WTC11 (cell line): ENCODE measurements around the gene GGA2.

Experiments
- ATF1 ChIP-seq: sonication (generic); formaldehyde crosslinking; IDR thresholded peaks from 2 replicates; pipeline ENCODE4 v1.8.1; 2023; ENCODE audit warnings: mild to moderate bottlenecking, moderate library complexity, missing genetic modification reagents
- CDX4 ChIP-seq: fragments of 250-450 bp; sonication (Bioruptor Pico); IDR thresholded peaks from 2 replicates; pipeline ENCODE4 v1.9.0; 2021; ENCODE audit warnings: moderate library complexity, mild to moderate bottlenecking, inconsistent platforms, borderline replicate concordance
- CTCF ChIP-seq: fragments of 200-600 bp; IDR thresholded peaks from 2 replicates; pipeline ENCODE4 v1.8.0; 2022; ENCODE audit warnings: antibody characterized with exemption
- E2F4 ChIP-seq: sonication (generic); formaldehyde crosslinking; IDR thresholded peaks from 2 replicates; pipeline ENCODE4 v1.8.1; 2022; ENCODE audit warnings: low read depth, mild to moderate bottlenecking, moderate library complexity, missing genetic modification reagents, borderline replicate concordance
- E2F5 ChIP-seq: sonication (generic); formaldehyde crosslinking; IDR thresholded peaks from 2 replicates; pipeline ENCODE4 v1.8.1; 2022; ENCODE audit warnings: mild to moderate bottlenecking, moderate library complexity, missing genetic modification reagents
- FOXK1 ChIP-seq: sonication (generic); formaldehyde crosslinking; IDR thresholded peaks from 2 replicates; pipeline ENCODE4 v1.8.0; 2022; ENCODE audit warnings: mild to moderate bottlenecking, moderate library complexity, missing genetic modification reagents
- MAX ChIP-seq: sonication (generic); formaldehyde crosslinking; IDR thresholded peaks from 2 replicates; pipeline ENCODE4 v1.8.0; 2022; ENCODE audit warnings: mild to moderate bottlenecking, missing genetic modification reagents
- NR2C2 ChIP-seq: sonication (generic); formaldehyde crosslinking; IDR thresholded peaks from 2 replicates; pipeline ENCODE4 v1.8.0; 2022; ENCODE audit warnings: mild to moderate bottlenecking, missing genetic modification reagents
- PRDM15 ChIP-seq: sonication (generic); formaldehyde crosslinking; IDR thresholded peaks from 2 replicates; pipeline ENCODE4 v1.8.0; 2022; ENCODE audit warnings: missing genetic modification reagents
- SP1 ChIP-seq: sonication (generic); formaldehyde crosslinking; conservative IDR thresholded peaks from 2 replicates; pipeline ENCODE4 v1.8.1; 2022; ENCODE audit warnings: missing genetic modification reagents
- TP53 ChIP-seq: sonication (generic); formaldehyde crosslinking; IDR thresholded peaks from 2 replicates; pipeline ENCODE4 v1.8.1; 2023; ENCODE audit warnings: mild to moderate bottlenecking, missing genetic modification reagents
- ZBTB21 ChIP-seq: sonication (generic); formaldehyde crosslinking; IDR thresholded peaks from 2 replicates; pipeline ENCODE4 v1.8.1; 2023; ENCODE audit warnings: mild to moderate bottlenecking, missing genetic modification reagents, borderline replicate concordance
- TF ChIP-seq, protein P1 (sequence below): sonication (generic); formaldehyde crosslinking; IDR thresholded peaks from 2 replicates; pipeline ENCODE4 v1.8.1; 2023; ENCODE audit warnings: mild to moderate bottlenecking, moderate library complexity, missing genetic modification reagents
- TF ChIP-seq, protein P2 (sequence below): sonication (generic); formaldehyde crosslinking; IDR thresholded peaks from 2 replicates; pipeline ENCODE4 v1.8.1; 2023; ENCODE audit warnings: mild to moderate bottlenecking, missing genetic modification reagents, moderate library complexity

DNA sequence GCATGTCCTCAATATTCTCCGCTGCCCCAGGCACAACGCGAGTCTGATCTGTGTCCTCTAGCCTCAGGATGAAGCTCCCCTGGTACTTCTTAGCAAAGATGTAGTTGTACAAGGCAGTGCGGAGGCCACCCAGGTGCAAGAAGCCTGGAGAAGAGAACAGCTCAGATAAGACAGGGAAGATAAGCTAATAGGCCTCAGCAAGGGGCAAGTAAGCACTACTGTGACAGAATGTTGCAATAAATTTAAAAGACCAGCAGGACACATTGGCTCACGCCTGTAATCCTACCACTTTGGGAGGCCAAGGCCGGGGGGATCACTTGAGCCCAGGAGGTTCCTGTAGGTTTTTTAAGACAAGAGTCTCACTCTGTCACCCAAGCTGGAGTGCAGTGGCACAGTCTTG is 41.9 kb upstream of the GGA2 start:
- TF ChIP-seq, protein P1, sequence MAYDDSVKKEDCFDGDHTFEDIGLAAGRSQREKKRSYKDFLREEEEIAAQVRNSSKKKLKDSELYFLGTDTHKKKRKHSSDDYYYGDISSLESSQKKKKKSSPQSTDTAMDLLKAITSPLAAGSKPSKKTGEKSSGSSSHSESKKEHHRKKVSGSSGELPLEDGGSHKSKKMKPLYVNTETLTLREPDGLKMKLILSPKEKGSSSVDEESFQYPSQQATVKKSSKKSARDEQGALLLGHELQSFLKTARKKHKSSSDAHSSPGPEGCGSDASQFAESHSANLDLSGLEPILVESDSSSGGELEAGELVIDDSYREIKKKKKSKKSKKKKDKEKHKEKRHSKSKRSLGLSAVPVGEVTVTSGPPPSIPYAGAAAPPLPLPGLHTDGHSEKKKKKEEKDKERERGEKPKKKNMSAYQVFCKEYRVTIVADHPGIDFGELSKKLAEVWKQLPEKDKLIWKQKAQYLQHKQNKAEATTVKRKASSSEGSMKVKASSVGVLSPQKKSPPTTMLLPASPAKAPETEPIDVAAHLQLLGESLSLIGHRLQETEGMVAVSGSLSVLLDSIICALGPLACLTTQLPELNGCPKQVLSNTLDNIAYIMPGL (CRISPR knock-in tag) = no peak
- TF ChIP-seq TP53 (CRISPR knock-in tag) (no peak), CTCF (no peak), MAX (no peak), NR2C2 (CRISPR knock-in tag) (no peak), PRDM15 (CRISPR knock-in tag) (no peak), CDX4 (CRISPR knock-in tag) (no peak), ATF1 (CRISPR knock-in tag) (no peak), FOXK1 (CRISPR knock-in tag) (no peak), SP1 (no peak), ZBTB21 (no peak), E2F5 (no peak), E2F4 (no peak)
- TF ChIP-seq, protein P2, sequence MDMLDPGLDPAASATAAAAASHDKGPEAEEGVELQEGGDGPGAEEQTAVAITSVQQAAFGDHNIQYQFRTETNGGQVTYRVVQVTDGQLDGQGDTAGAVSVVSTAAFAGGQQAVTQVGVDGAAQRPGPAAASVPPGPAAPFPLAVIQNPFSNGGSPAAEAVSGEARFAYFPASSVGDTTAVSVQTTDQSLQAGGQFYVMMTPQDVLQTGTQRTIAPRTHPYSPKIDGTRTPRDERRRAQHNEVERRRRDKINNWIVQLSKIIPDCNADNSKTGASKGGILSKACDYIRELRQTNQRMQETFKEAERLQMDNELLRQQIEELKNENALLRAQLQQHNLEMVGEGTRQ (CRISPR knock-in tag) = no peak
